Kidney capillary endothelial cell (primary cell): Measurements from ENCODE around the gene UBTF.
"Not testable (repeated sequence)": the region's sequence is repeated elsewhere in the genome, so short reads cannot be mapped to it uniquely, and the experiment has no call there.

Experiments
- DNase-seq: peaks from one replicate; pipeline ENCODE4 v3.0.0-alpha.2; 2018; ENCODE audit warnings: low spot score

Gene UBTF

GRCh38 chr17:44241106-44241624, 21.7 kb upstream of the UBTF start:
- DNase-seq: no peak

GRCh38 chr17:44237886-44238285, 18.4 kb upstream of the UBTF start:
- DNase-seq: not testable (repeated sequence)

- DNase-seq: no peak
These were observed 17.0 kb upstream of the UBTF start for GRCh38 chr17:44236444-44236991.

- no peak for DNase-seq
These were observed 16.1 kb upstream of the UBTF start for GRCh38 chr17:44235583-44235936.

- DNase-seq: no peak
These were observed 14.1 kb upstream of the UBTF start for GRCh38 chr17:44233582-44233981.

- no peak for DNase-seq
These were observed 12.6 kb upstream of the UBTF start for GRCh38 chr17:44232061-44232460.

- DNase-seq: no peak
These were observed 10.7 kb upstream of the UBTF start for GRCh38 chr17:44230140-44230539.

GRCh38 chr17:44229090-44229489, 9.6 kb upstream of the UBTF start:
- no peak for DNase-seq

GRCh38 chr17:44223541-44224071, 4.1 kb upstream of the UBTF start:
- DNase-seq: no peak

- peak; percentile 56 for DNase-seq
These were observed 2.8 kb upstream of the UBTF start for GRCh38 chr17:44222112-44222869.

- no peak for DNase-seq
These were observed 2.3 kb upstream of the UBTF start for GRCh38 chr17:44221862-44222111.

GRCh38 chr17:44221084-44221861, 1.8 kb upstream of the UBTF start:
- DNase-seq: peak; percentile 55

- no peak for DNase-seq
These were observed 973 bp upstream of the UBTF start for GRCh38 chr17:44220213-44221083.

GRCh38 chr17:44219108-44219615, 313 bp downstream of the UBTF start:
- DNase-seq: no peak

GRCh38 chr17:44218344-44219107, 949 bp downstream of the UBTF start:
- DNase-seq: peak; percentile 76

- DNase-seq: no peak
These were observed 1.6 kb downstream of the UBTF start for GRCh38 chr17:44217738-44218343.

- no peak for DNase-seq
These were observed 2.8 kb downstream of the UBTF start for GRCh38 chr17:44216694-44217093.

GRCh38 chr17:44216173-44216572, 3.3 kb downstream of the UBTF start:
- no peak for DNase-seq

GRCh38 chr17:44214896-44215295, 4.6 kb downstream of the UBTF start:
- DNase-seq: no peak

- no peak for DNase-seq
These were observed 5.3 kb downstream of the UBTF start for GRCh38 chr17:44214230-44214494.
